WTC11 (cell line): Measurements from ENCODE around the gene TACC2. TPM values are rescaled to one million over a fixed set of nuclear protein-coding genes. Genes with fewer than 3 reads are reported as not detected.

ENCODE experiments used
- ATAC-seq: fragments of 200-7000 bp; cut with Tn5 transposase; 2 replicates; pipeline ENCODE4 v1.10.0; 2021; ENCODE audit warnings: mild to moderate bottlenecking, moderate library complexity
- CTCF ChIA-PET: fragments of 300-600 bp; sonication (Branson Sonifier 250); formaldehyde crosslinking; loops from one replicate; lab custom pipeline; 2021; ENCODE audit warnings: antibody characterized with exemption; lab: Charles Lee
- POLR2A ChIA-PET: fragments of 350-600 bp; sonication (Branson Sonifier 250); formaldehyde crosslinking; loops from one replicate; lab custom pipeline; 2021; ENCODE audit warnings: antibody characterized with exemption; lab: Charles Lee
- DNase-seq: peaks from one replicate; pipeline ENCODE4 v3.0.0; 2021; ENCODE audit warnings: low spot score
- H3K27ac Mint-ChIP-seq: 2 replicates; pipeline ENCODE4 v1.8.0; 2021; ENCODE audit warnings: mixed read lengths
- H3K27me3 Mint-ChIP-seq: 2 replicates; pipeline ENCODE4 v1.8.0; 2021; ENCODE audit warnings: low read depth, mild to moderate bottlenecking, moderate library complexity, mixed read lengths
- H3K36me3 Mint-ChIP-seq: 2 replicates; pipeline ENCODE4 v1.8.0; 2021; ENCODE audit warnings: mixed read lengths
- H3K4me1 Mint-ChIP-seq: 2 replicates; pipeline ENCODE4 v1.8.0; 2022; ENCODE audit warnings: mixed read lengths
- H3K4me3 Mint-ChIP-seq: 2 replicates; pipeline ENCODE4 v1.8.0; 2021; ENCODE audit warnings: mild to moderate bottlenecking, moderate library complexity, mixed read lengths
- H3K9me3 Mint-ChIP-seq: 2 replicates; pipeline ENCODE4 v1.8.0; 2021; ENCODE audit warnings: mixed read lengths
- CREB1 ChIP-seq: sonication (generic); formaldehyde crosslinking; IDR thresholded peaks from 2 replicates; pipeline ENCODE4 v1.8.0; 2023; ENCODE audit warnings: mild to moderate bottlenecking, missing genetic modification reagents
- JUN ChIP-seq: sonication (generic); formaldehyde crosslinking; IDR thresholded peaks from 2 replicates; pipeline ENCODE4 v1.8.0; 2023; ENCODE audit warnings: mild to moderate bottlenecking, missing genetic modification reagents
- NFYB ChIP-seq: sonication (generic); formaldehyde crosslinking; conservative IDR thresholded peaks from 2 replicates; pipeline ENCODE4 v1.8.0; 2022; ENCODE audit warnings: low read depth, missing genetic modification reagents
- SMAD3 ChIP-seq: sonication (generic); formaldehyde crosslinking; IDR thresholded peaks from 2 replicates; pipeline ENCODE4 v1.8.0; 2022; ENCODE audit warnings: missing genetic modification reagents, mild to moderate bottlenecking, borderline replicate concordance
- TEAD1 ChIP-seq: sonication (generic); formaldehyde crosslinking; IDR thresholded peaks from 2 replicates; pipeline ENCODE4 v1.8.0; 2022; ENCODE audit warnings: mild to moderate bottlenecking, missing genetic modification reagents
- ZNF219 ChIP-seq: sonication (generic); formaldehyde crosslinking; IDR thresholded peaks from 2 replicates; pipeline ENCODE4 v1.8.0; 2023; ENCODE audit warnings: missing genetic modification reagents, mild to moderate bottlenecking, borderline replicate concordance
- ZNF671 ChIP-seq: fragments of 250-450 bp; sonication (Bioruptor Pico); IDR thresholded peaks from 2 replicates; pipeline ENCODE4 v1.8.0; 2021; ENCODE audit warnings: mild to moderate bottlenecking
- total RNA-seq: library from RNA; stranded (reverse); gene quantifications from 3 replicates; pipeline ENCODE4 v1.2.3, GENCODE V29; 2021
- TF ChIP-seq, protein P1 (sequence below): fragments of 200-600 bp; IDR thresholded peaks from 2 replicates; pipeline ENCODE4 v1.8.0; 2022; ENCODE audit warnings: antibody characterized with exemption
- TF ChIP-seq, protein P2 (sequence below): sonication (generic); formaldehyde crosslinking; IDR thresholded peaks from 2 replicates; pipeline ENCODE4 v1.8.1; 2022; ENCODE audit warnings: mild to moderate bottlenecking, missing genetic modification reagents, moderate library complexity, borderline replicate concordance
- TF ChIP-seq, protein P3 (sequence below): sonication (generic); formaldehyde crosslinking; IDR thresholded peaks from 2 replicates; pipeline ENCODE4 v1.8.1; 2022; ENCODE audit warnings: low read depth, mild to moderate bottlenecking, moderate library complexity, missing genetic modification reagents, borderline replicate concordance
- TF ChIP-seq, protein P4 (sequence below): sonication (generic); formaldehyde crosslinking; IDR thresholded peaks from 2 replicates; pipeline ENCODE4 v1.8.0; 2023; ENCODE audit warnings: missing genetic modification reagents, mild to moderate bottlenecking, borderline replicate concordance
- TF ChIP-seq, protein P5 (sequence below): fragments of 250-450 bp; sonication (Bioruptor Pico); IDR thresholded peaks from 2 replicates; pipeline ENCODE4 v1.9.0; 2021; ENCODE audit warnings: mild to moderate bottlenecking
- TF ChIP-seq, protein P6 (sequence below): sonication (generic); formaldehyde crosslinking; IDR thresholded peaks from 2 replicates; pipeline ENCODE4 v1.8.0; 2023; ENCODE audit warnings: mild to moderate bottlenecking, missing genetic modification reagents
- TF ChIP-seq, protein P7 (sequence below): sonication (generic); formaldehyde crosslinking; IDR thresholded peaks from 2 replicates; pipeline ENCODE4 v1.8.0; 2022; ENCODE audit warnings: mild to moderate bottlenecking, missing genetic modification reagents
- TF ChIP-seq, protein P8 (sequence below): sonication (generic); formaldehyde crosslinking; IDR thresholded peaks from 2 replicates; pipeline ENCODE4 v1.8.1; 2022; ENCODE audit warnings: missing genetic modification reagents, borderline replicate concordance
- TF ChIP-seq, protein P9 (sequence below): sonication (generic); formaldehyde crosslinking; IDR thresholded peaks from 2 replicates; pipeline ENCODE4 v1.8.1; 2022; ENCODE audit warnings: low read depth, missing genetic modification reagents, borderline replicate concordance
- TF ChIP-seq, protein P10 (sequence below): sonication (generic); formaldehyde crosslinking; IDR thresholded peaks from 2 replicates; pipeline ENCODE4 v1.8.1; 2023; ENCODE audit warnings: mild to moderate bottlenecking, missing genetic modification reagents

The TACC2 gene
- total RNA-seq, 1 experiment from 2014 or later: 28.9 TPM

DNA sequence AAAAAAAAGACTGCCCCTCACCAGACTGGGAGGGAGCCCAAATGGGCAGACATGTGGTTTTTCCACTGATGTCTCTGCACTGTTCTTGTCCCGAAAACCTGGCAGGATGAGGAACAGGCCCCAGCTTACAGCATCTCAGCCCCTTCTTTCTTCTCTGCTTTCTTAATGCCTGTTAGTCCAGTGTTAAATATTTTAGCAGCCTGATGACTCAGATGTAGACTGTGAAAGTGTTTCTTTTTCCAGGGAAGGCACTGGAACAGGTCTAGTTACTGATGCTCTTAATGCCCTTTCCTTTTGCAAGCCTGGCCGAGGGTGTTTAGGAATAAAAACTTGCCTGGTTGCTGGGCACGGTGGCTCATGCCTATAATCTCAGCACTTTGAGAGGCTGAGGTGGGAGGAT is 107.7 kb downstream of the TACC2 start (continued):
- TF ChIP-seq JUN (CRISPR knock-in tag): no peak

DNA sequence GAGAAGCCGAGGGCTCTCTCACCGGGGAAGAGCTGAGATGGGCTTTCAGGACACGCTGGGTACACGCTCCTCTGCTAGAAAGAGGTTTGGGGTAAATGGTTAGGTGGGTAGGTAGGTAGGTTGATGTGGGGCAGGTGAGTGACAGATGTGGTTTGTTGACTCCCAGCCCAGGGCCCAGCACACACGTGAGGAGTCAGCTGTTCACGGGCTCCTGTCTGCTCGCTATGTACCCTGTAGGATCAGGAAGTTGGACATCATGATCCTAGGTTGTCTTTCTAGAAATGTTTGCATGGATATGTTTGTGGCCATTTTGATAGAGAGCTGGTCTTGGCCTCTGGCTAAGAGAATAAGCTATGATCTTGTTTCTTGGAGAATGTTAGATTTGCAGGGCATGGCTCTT is 109.0 kb downstream of the TACC2 start:
- no peaks in the 10 kb centered on the region for H3K27me3 Mint-ChIP-seq
- no peaks in the 10 kb centered on the region for H3K36me3 Mint-ChIP-seq
- H3K4me3 Mint-ChIP-seq: no peak overlapping the region
- H3K4me1 Mint-ChIP-seq: no peaks in the 10 kb centered on the region
- no peak for ATAC-seq
- H3K9me3 Mint-ChIP-seq: no peaks in the 10 kb centered on the region
- ChIA-PET CTCF (interaction anchor here (1.4 kb wide), 1 partner anchor 46 kb away, joined by 3 read pairs; no protein-coding TSS in a partner anchor), POLR2A (no interaction called here)
- no peak overlapping the region for H3K27ac Mint-ChIP-seq
- no peak for DNase-seq
- TF ChIP-seq TEAD1 (CRISPR knock-in tag) (no peak), JUN (CRISPR knock-in tag) (no peak), ZNF219 (CRISPR knock-in tag) (no peak), SMAD3 (no peak), CREB1 (CRISPR knock-in tag) (no peak), NFYB (CRISPR knock-in tag) (no peak), ZNF671 (CRISPR knock-in tag) (no peak)
- TF ChIP-seq, protein P1, sequence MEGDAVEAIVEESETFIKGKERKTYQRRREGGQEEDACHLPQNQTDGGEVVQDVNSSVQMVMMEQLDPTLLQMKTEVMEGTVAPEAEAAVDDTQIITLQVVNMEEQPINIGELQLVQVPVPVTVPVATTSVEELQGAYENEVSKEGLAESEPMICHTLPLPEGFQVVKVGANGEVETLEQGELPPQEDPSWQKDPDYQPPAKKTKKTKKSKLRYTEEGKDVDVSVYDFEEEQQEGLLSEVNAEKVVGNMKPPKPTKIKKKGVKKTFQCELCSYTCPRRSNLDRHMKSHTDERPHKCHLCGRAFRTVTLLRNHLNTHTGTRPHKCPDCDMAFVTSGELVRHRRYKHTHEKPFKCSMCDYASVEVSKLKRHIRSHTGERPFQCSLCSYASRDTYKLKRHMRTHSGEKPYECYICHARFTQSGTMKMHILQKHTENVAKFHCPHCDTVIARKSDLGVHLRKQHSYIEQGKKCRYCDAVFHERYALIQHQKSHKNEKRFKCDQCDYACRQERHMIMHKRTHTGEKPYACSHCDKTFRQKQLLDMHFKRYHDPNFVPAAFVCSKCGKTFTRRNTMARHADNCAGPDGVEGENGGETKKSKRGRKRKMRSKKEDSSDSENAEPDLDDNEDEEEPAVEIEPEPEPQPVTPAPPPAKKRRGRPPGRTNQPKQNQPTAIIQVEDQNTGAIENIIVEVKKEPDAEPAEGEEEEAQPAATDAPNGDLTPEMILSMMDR: no peak
- TF ChIP-seq, protein P2, sequence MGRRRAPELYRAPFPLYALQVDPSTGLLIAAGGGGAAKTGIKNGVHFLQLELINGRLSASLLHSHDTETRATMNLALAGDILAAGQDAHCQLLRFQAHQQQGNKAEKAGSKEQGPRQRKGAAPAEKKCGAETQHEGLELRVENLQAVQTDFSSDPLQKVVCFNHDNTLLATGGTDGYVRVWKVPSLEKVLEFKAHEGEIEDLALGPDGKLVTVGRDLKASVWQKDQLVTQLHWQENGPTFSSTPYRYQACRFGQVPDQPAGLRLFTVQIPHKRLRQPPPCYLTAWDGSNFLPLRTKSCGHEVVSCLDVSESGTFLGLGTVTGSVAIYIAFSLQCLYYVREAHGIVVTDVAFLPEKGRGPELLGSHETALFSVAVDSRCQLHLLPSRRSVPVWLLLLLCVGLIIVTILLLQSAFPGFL: no peak
- TF ChIP-seq, protein P3, sequence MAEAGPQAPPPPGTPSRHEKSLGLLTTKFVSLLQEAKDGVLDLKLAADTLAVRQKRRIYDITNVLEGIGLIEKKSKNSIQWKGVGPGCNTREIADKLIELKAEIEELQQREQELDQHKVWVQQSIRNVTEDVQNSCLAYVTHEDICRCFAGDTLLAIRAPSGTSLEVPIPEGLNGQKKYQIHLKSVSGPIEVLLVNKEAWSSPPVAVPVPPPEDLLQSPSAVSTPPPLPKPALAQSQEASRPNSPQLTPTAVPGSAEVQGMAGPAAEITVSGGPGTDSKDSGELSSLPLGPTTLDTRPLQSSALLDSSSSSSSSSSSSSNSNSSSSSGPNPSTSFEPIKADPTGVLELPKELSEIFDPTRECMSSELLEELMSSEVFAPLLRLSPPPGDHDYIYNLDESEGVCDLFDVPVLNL (CRISPR knock-in tag): no peak
- TF ChIP-seq, protein P4, sequence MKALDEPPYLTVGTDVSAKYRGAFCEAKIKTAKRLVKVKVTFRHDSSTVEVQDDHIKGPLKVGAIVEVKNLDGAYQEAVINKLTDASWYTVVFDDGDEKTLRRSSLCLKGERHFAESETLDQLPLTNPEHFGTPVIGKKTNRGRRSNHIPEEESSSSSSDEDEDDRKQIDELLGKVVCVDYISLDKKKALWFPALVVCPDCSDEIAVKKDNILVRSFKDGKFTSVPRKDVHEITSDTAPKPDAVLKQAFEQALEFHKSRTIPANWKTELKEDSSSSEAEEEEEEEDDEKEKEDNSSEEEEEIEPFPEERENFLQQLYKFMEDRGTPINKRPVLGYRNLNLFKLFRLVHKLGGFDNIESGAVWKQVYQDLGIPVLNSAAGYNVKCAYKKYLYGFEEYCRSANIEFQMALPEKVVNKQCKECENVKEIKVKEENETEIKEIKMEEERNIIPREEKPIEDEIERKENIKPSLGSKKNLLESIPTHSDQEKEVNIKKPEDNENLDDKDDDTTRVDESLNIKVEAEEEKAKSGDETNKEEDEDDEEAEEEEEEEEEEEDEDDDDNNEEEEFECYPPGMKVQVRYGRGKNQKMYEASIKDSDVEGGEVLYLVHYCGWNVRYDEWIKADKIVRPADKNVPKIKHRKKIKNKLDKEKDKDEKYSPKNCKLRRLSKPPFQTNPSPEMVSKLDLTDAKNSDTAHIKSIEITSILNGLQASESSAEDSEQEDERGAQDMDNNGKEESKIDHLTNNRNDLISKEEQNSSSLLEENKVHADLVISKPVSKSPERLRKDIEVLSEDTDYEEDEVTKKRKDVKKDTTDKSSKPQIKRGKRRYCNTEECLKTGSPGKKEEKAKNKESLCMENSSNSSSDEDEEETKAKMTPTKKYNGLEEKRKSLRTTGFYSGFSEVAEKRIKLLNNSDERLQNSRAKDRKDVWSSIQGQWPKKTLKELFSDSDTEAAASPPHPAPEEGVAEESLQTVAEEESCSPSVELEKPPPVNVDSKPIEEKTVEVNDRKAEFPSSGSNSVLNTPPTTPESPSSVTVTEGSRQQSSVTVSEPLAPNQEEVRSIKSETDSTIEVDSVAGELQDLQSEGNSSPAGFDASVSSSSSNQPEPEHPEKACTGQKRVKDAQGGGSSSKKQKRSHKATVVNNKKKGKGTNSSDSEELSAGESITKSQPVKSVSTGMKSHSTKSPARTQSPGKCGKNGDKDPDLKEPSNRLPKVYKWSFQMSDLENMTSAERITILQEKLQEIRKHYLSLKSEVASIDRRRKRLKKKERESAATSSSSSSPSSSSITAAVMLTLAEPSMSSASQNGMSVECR (CRISPR knock-in tag): no peak
- TF ChIP-seq, protein P5, sequence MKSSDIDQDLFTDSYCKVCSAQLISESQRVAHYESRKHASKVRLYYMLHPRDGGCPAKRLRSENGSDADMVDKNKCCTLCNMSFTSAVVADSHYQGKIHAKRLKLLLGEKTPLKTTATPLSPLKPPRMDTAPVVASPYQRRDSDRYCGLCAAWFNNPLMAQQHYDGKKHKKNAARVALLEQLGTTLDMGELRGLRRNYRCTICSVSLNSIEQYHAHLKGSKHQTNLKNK: no peak
- TF ChIP-seq, protein P6, sequence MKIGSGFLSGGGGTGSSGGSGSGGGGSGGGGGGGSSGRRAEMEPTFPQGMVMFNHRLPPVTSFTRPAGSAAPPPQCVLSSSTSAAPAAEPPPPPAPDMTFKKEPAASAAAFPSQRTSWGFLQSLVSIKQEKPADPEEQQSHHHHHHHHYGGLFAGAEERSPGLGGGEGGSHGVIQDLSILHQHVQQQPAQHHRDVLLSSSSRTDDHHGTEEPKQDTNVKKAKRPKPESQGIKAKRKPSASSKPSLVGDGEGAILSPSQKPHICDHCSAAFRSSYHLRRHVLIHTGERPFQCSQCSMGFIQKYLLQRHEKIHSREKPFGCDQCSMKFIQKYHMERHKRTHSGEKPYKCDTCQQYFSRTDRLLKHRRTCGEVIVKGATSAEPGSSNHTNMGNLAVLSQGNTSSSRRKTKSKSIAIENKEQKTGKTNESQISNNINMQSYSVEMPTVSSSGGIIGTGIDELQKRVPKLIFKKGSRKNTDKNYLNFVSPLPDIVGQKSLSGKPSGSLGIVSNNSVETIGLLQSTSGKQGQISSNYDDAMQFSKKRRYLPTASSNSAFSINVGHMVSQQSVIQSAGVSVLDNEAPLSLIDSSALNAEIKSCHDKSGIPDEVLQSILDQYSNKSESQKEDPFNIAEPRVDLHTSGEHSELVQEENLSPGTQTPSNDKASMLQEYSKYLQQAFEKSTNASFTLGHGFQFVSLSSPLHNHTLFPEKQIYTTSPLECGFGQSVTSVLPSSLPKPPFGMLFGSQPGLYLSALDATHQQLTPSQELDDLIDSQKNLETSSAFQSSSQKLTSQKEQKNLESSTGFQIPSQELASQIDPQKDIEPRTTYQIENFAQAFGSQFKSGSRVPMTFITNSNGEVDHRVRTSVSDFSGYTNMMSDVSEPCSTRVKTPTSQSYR (CRISPR knock-in tag): no peak
- TF ChIP-seq, protein P7, sequence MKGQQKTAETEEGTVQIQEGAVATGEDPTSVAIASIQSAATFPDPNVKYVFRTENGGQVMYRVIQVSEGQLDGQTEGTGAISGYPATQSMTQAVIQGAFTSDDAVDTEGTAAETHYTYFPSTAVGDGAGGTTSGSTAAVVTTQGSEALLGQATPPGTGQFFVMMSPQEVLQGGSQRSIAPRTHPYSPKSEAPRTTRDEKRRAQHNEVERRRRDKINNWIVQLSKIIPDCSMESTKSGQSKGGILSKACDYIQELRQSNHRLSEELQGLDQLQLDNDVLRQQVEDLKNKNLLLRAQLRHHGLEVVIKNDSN: no peak
- TF ChIP-seq, protein P8, sequence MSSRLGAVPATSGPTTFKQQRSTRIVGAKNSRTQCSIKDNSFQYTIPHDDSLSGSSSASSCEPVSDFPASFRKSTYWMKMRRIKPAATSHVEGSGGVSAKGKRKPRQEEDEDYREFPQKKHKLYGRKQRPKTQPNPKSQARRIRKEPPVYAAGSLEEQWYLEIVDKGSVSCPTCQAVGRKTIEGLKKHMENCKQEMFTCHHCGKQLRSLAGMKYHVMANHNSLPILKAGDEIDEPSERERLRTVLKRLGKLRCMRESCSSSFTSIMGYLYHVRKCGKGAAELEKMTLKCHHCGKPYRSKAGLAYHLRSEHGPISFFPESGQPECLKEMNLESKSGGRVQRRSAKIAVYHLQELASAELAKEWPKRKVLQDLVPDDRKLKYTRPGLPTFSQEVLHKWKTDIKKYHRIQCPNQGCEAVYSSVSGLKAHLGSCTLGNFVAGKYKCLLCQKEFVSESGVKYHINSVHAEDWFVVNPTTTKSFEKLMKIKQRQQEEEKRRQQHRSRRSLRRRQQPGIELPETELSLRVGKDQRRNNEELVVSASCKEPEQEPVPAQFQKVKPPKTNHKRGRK (CRISPR knock-in tag): no peak
- TF ChIP-seq, protein P9, sequence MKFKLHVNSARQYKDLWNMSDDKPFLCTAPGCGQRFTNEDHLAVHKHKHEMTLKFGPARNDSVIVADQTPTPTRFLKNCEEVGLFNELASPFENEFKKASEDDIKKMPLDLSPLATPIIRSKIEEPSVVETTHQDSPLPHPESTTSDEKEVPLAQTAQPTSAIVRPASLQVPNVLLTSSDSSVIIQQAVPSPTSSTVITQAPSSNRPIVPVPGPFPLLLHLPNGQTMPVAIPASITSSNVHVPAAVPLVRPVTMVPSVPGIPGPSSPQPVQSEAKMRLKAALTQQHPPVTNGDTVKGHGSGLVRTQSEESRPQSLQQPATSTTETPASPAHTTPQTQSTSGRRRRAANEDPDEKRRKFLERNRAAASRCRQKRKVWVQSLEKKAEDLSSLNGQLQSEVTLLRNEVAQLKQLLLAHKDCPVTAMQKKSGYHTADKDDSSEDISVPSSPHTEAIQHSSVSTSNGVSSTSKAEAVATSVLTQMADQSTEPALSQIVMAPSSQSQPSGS (CRISPR knock-in tag): no peak
- TF ChIP-seq, protein P10, sequence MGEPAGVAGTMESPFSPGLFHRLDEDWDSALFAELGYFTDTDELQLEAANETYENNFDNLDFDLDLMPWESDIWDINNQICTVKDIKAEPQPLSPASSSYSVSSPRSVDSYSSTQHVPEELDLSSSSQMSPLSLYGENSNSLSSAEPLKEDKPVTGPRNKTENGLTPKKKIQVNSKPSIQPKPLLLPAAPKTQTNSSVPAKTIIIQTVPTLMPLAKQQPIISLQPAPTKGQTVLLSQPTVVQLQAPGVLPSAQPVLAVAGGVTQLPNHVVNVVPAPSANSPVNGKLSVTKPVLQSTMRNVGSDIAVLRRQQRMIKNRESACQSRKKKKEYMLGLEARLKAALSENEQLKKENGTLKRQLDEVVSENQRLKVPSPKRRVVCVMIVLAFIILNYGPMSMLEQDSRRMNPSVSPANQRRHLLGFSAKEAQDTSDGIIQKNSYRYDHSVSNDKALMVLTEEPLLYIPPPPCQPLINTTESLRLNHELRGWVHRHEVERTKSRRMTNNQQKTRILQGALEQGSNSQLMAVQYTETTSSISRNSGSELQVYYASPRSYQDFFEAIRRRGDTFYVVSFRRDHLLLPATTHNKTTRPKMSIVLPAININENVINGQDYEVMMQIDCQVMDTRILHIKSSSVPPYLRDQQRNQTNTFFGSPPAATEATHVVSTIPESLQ (CRISPR knock-in tag): no peak
